HG02973 (cell line): ENCODE measurements around the gene SLC6A13.
"Not testable (repeated sequence)": the region's sequence is repeated elsewhere in the genome, so short reads cannot be mapped to it uniquely, and the experiment has no call there.

Source experiments
- ATAC-seq: cut with Tn5 transposase; IDR thresholded peaks from one replicate; pipeline ENCODE4 v1.9.1; 2021; ENCODE audit warnings: moderate library complexity; ENCODE audit not compliant: unreplicated experiment

The SLC6A13 gene

DNA sequence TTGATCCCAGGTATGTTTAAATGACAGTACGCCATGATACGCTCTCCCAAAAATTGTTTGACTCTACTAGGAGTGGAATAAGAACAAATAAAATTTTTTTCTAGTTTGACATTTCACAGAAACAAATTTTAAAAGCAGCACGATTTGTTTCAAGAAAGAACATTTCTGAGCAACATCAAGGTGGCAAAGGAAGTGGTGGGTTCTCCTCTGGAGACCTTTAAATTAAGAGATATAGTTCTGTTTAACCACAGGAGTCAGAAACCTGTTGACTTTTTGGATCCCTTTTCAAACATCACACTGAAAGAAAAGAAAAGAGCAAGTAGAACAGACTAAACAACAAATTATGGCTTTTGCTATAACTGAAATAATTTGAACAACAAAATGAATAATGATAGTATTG is 2.5 kb upstream of the SLC6A13 start:
- no peak for ATAC-seq

DNA sequence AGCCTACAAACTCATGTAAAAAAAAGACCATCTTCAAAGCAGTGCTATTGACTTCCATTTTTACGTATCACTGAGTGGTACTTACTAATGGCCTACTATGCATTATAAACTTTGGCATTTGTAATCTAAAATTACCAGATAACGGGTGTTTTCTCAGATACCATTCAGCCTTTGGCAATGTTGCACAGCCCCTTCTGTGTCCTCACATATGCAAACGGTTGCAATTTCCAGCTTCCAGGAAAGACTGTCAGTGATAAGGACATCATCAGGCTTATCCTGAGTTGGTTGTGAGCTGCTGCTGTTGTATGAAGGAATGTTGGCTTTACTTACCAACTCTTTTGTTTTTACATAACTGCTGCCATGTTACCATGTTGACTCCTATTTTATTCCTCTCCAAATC is 1.6 kb upstream of the SLC6A13 start:
- no peak for ATAC-seq

DNA sequence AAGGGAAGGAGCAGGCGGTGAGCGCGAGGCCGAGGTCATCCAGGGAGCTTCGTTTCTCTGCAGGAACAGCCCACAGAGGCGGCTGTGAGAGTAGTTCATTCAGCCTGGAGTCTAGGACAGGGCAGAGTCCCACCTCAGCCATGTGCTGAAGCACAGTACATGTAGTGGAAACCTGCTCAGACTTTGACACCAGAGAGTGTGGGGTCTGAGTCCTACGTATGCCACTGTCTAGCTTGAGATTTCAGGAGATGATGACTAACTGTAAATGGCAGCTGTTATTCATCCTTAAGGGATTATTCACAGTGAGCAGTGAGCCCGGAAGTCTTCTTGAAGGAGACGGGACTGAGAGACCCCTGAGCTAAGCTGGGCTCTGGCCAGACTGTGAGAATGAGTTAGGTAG is 938 bp upstream of the SLC6A13 start:
- ATAC-seq: no peak

DNA sequence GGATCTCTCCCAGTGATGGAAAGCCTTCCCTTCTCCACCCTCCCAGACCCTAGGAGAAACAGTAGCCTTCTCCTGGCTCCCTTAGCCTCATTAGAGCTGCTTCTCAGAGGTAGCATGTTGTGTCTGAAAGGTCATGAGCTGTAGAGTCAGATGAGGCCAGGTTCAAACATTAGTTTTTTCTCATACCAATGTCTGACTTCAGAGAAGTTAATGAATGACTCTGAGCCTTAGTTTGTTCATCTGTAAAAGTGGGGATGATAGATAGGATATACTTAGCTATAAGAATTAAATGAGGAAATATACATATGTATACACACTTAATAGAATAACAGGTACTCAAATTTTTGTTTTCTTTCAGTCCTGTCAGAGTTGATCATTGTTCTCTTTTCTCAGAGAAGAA is 523 bp downstream of the SLC6A13 start:
- no peak for ATAC-seq

DNA sequence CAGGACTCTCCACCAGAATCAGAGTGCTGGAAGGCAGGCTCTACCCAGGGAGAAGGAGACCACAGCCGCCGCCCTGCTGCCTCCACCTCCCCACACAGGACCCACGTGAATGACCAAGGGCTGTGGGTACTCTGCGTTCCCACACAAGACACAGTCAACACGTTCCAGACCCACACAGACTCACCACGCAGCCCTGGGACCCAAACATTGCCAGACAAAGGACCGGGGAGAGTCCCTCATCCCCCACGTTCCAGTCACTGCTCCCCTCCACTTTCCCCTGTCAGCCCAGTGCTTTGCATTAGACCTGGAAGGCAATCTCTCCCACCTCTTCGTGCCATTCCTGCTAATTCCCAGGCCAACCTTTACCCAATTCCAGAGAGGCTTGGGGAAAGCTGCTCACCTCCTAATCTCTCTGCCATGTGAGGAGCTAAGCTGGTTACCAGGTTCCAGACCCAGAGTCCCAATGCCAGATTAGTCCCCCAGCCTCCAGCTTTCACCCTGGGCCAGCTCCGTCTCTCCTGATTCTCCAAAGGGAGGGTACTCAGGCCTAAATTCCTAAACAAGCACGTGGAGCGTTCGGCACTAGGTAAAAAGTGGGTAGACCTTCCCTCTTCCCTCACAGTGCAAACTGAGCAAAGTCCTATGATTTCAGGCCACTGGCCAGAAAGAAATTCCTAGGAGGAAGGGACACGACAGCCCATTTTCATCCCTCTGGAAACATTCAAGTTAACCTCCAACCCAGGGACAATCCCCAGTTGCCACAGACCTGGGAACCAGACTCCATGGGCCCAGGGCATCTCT is 4.9 kb downstream of the SLC6A13 start:
- ATAC-seq: no peak

DNA sequence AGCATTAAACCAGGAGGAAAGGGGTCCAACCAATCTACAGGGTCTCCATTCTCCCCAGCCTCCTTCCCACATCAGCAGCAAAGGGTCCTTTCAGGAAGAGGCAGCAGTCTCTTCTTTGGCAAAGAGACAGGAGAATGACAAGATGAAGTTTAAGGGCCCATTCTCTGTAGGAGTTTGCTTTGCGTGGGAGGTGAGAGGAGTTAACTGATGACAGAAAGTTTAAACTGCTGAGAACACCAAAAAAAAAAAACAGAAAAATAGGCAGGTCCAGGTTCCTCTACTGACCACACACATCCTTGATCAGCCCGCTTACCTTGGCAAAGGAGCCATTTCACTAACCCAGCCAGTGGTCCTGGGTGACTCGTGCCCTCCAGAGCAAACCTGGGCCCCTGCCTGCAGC is 5.7 kb downstream of the SLC6A13 start:
- ATAC-seq: no peak

DNA sequence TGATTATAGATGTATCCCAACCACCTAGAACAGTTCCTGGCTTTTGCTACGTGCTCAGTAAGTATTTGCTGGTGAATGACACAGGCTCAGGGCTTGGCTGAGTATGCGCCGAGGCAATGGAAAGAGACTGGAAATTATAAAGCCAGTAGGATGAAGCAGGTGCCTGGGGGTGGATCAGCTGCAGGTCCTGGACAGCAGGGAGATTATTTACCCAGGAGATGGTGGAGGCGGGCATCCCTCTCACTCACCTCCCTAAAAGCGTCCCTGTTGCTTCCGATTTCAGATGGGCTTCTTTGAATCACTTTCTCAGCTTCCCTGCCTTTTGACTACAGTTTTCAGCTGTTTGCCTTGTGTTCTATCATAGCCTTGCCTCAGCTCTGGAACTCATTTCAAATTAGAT is 6.4 kb downstream of the SLC6A13 start:
- no peak for ATAC-seq

DNA sequence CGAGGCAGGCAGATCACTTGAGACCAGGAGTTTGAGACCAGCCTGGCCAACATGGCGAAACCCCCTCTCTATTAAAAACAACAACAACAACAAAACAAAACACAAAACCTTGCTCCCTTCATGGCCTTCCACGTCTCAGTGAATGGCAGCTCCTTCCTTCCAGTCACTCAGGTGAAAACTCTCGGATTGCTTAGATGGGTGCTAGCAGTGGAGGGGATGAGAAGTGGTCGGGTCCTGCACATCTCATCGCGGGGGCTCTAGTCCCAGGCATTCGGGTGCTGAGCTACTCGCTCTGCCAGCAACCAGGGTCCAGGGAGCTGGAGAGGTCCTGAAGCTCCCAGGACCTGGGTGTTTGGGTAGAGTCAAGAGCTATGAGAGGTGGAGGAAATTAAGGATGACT is 7.7 kb downstream of the SLC6A13 start:
- no peak for ATAC-seq

DNA sequence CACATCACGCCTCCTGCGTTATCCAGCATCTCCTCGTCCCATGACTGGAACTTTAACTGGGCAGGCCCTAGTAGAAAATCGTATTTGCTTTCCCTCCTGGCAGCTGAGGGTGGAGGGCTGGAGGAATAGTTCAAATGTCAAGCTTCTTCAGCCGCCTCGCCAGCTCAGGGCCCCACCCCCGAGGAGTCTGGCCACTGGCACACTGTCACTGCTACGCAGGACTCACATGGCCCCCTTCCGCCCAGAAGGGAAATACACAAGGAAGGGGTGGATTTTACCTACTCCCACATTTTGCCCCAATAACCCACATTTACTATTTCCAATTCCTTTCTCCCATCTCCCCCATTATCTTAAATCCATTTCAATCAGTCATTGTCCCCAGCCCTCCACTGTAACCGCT is 8.6 kb downstream of the SLC6A13 start:
- ATAC-seq: no peak

DNA sequence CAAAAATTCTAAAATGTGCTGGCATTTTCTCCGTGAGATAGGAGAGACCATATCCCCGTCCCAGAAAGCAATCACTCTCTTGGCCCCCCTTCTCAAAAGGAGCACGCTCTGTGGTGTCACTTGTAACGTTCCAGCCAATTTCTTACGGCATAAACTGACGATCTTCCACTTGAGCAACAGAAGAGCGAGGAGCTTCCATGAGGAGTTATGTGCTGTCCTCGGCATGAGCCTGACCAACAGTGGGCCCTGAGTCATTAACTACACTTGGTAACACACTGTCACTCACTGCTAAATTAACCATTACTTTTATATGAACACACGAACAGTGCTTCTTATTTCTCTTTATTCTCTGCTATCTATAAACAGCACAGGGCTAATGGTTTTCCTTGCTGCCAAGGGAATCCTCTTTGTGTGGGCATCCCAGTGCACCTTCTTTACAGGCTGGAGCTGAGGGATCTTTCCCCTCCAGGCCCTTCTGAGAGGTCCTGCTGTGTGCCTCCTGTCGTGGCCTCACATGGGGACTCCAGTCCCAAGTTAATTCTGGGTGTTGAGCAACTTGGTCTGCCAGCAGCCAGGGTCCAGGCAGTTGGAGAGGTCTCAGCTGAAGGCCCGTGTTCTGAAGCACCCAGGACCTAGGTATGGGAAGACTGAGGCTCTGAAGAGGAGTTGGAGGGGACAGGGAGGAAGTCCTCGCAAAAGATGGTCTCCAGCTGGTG is 9.4 kb downstream of the SLC6A13 start:
- ATAC-seq: no peak

DNA sequence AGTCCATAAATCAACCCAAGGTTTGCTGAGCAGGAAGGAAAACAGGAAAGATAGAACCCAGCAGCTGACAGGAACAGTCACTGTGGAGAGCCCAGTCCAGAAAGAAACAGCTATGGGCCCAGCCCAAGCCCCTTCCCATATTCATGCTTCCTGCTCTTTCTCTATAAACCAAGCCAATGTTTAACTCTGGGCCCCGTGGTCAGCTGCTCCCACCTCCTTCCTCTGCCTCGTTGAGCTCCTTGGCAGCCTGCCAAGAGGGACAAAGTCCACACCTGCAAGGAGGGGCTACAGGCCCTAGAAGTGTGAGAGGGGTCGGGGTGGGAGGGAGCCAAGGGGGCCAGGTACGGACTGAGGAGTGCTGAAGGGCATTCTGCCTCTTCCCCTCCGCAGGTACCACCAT is 10.0 kb downstream of the SLC6A13 start:
- ATAC-seq: no peak

DNA sequence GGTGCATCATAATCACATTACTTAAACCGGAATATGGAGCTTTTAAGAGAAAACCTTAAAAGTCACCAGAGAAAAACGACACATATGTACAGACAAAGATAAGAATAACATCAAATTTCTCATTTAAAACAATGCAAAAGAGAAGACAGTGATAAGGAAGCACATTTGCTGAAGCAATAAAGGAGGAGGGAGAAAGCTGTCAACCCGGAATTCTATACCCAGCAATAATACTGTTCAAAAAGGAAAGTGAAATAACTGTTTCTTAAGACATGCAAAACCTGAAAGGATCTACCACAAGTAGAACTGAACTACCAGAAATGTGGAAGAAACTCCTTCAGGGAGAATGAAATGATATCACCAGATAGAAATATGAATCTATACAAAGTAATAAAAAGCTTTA is 15.4 kb downstream of the SLC6A13 start:
- ATAC-seq: no peak

DNA sequence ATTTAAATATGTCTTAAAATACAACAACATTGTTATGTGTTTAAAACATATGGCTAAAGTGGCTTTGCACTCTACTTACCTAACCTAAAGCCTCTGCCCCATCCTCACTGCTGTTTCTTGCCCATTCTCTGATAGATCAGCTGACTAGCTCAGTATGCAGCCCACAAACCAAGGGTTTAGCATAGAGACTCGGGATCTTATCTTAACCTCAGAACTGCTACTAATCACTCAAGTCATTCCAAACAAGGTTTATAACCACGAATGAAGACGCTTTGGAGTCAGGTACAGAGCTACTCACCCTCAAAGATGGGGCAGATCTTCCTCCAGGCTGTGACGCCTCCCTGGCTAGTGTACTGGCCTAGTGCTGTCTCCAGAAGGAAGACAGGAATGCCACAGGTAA is 19.3 kb downstream of the SLC6A13 start:
- ATAC-seq: no peak

DNA sequence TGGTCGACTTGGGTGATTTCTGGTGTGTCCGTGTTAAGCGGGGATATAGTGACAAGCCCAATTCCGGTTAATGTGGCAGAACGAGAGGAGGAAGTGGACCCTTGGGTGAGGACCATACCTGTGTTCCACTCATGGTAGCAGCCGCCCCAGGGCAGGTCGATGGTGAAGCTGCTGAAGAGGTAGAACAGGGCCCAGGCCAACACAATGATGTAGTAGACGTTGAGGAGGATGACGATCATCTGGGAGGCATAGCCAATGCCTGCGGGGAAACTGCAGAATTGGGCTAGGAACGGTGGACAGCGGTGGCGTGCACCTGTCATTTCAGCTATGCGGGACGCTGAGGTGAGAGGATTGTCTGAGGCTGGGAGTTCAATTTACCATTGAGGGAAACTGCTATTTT is 20.1 kb downstream of the SLC6A13 start:
- no peak for ATAC-seq

DNA sequence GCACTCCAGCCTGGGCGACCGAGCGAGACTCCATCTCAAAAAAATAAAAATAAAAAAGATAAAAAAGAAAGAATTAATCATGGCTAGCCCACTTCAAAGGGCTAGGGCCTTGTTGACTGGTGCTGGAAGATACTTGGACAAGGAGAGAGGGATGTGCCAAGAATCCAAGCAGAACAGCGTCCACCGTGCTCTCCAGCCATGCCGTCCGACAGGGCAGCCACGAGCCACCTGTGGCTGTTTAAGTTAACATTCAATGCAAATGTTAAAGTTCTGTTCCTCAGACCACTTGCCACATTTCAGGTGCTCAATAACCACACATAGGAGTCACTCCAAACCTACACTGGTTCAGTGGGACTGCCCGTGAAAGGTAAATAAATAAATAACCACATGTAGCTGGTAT is 21.4 kb downstream of the SLC6A13 start:
- no peak for ATAC-seq

DNA sequence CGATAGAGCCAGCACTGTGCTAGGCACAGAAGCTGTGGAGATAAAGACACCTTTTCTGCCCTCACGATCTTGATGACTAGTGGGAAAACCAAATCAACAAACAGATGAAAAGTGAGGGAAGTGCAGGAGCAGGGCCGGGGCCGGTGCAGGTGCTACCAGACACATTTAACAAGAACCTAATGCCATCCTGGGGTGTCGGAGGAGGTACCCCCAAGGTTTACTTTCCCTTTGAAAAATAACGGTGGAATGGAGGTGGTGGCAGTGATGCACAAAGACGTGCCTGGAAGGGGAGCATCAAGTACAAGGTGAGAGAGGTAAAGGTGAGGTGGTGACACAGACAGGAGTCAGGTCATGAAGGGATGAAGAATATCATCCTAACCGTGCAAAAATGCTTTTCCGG is 22.1 kb downstream of the SLC6A13 start:
- no peak for ATAC-seq

DNA sequence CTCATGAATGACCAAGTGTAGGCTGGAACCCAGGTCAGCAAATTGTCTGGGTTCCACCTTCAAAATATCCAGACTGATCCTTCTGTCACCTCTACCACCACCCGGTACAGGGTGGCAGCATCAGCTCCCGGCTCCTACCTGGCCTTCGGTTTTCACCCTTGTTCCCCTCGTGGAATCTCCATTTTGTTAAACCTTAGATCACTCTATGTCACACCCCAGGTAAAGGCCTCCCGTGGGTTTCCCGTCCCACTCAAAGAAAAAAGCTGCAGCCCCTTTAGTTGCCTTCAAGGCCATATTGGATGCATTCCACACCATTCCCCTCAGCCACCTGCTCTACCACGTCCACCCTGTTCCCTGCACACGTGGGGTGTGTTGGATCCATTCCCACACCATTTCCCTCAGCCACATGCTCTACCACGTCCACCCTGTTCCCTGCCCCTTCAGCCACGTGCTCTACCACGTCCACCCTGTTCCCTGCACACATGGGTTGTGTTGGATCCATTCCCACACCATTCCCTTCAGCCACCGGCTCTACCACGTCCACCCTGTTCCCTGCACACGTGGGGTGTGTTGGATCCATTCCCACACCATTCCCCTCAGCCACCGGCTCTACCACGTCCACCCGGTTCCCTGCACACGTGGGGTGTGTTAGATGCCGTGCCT is 23.8 kb downstream of the SLC6A13 start:
- no peak for ATAC-seq

DNA sequence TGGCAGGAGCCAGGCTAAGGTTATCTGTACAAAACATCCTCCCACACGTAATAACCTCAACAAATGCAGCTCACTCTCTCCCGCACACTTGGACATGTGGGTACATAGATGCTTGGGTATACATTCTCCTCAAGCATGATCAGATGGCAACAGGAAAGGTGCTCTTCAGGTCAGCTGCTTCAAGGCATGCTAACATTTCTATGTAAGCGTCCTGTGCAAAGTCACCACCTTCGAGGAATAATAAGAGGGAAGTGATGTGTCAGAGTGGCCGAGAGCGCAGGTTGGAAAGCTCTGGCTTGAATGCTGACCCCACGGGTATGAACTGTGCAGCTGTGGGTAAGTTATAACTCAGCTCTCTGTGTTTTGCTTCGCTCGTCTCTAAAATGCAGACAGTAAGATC is 24.5 kb downstream of the SLC6A13 start:
- ATAC-seq: no peak

DNA sequence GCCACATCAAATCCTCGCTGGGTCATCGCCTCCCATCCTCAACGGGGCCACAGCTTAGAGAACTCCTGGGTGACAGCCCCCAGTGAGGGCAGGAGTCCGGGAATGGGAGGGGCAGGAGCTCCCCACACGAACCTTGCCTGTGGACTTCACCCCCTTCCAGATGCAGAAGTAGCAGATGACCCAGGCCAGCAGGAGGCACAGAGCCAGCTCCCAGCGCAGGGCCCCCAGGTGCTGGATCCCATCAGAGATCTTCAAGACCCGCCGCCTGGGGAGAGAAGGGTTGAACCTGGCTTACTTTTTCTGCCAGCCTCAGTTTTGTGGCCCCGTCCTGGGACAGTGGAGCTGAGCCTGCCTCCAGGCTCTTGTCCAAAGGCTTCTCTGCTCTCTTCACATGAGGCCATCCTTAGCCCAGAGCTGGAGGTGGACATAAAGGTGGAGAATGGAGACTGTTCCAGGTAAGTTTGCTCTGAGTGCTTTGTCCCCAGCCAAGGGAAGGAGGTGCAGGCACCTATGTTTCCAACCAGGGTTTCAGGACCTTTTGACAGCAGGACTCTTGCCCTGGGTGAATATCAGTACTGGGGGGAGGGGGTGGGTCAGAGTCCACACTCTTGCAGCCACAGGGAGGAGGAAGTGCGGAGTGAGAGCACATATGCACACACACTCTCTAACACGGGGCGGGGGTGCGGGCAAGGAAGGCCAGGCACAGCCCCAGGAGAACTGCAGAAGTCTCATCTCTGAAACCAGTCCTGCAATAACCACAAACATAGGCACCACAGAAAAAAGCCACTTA is 25.4 kb downstream of the SLC6A13 start:
- ATAC-seq: no peak

DNA sequence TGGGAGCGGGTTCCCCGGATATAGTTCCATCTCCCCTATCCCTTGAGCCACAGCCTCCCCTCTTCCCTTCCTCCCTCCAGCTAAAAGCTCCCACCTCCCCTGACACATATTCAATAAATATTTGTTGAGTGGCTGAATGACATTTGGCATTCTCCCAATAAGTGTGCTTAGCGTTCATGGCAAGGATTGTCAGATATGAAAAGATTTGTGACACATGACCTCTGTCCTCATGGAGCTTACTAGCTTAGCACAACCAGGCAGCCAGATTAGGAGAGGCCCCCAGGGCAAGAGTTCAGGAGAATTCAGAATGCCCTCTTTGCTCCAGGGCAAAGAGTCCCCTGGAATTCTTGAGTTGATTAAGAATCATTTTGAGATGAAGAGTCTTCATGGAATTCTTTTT is 26.2 kb downstream of the SLC6A13 start:
- no peak for ATAC-seq

DNA sequence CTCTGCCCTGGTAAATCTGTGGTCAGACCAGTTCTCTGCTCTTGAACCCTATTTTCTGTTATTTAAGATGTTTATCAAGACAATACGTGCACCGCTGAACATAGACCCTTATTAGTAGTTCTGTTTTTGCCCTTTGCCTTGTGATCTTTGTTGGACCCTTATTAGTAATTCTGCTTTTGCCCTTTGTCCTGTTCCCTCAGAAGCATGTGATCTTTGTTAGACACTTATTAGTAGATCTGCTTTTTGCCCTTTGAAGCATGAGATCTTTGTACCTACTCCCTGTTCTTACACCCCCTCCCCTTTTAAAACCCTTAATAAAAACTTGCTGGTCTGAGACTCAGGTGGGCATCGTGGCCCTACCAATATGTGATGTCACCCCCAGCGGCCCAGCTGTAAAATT is 26.7 kb downstream of the SLC6A13 start:
- ATAC-seq: not testable (repeated sequence)
